ENCODE results near the gene RADIL.

The RADIL gene, protein sequence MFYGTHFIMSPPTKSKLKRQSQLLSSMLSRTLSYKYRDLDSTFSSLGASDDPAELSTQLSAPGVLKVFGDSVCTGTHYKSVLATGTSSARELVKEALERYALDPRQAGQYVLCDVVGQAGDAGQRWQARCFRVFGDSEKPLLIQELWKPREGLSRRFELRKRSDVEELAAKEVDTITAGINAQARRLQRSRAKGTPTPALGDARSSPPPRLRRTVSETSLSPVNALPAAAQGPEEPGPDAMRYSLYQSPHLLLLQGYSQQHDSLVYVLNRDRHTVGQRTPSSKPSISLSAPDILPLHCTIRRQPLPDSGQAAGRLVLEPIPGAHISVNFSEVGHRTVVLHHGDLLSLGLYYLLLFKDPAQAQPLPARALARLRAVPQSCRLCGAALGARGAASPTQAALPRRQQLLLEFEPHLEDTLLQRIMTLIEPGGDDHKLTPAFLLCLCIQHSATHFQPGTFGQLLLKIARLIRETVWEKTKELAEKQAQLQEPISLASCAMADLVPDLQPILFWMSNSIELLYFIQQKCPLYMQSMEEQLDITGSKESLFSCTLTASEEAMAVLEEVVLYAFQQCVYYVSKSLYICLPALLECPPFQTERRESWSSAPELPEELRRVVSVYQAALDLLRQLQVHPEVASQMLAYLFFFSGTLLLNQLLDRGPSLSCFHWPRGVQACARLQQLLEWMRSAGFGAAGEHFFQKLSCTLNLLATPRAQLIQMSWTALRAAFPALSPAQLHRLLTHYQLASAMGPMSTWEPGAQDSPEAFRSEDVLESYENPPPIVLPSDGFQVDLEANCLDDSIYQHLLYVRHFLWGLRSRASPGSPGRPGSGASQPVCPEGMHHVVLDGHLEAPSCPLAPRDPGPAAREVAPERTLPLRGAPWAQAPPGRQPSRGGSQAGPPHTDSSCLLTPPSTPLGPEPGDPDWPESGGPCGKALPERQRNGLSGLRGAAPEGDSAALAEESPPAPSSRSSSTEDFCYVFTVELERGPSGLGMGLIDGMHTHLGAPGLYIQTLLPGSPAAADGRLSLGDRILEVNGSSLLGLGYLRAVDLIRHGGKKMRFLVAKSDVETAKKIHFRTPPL

DNA sequence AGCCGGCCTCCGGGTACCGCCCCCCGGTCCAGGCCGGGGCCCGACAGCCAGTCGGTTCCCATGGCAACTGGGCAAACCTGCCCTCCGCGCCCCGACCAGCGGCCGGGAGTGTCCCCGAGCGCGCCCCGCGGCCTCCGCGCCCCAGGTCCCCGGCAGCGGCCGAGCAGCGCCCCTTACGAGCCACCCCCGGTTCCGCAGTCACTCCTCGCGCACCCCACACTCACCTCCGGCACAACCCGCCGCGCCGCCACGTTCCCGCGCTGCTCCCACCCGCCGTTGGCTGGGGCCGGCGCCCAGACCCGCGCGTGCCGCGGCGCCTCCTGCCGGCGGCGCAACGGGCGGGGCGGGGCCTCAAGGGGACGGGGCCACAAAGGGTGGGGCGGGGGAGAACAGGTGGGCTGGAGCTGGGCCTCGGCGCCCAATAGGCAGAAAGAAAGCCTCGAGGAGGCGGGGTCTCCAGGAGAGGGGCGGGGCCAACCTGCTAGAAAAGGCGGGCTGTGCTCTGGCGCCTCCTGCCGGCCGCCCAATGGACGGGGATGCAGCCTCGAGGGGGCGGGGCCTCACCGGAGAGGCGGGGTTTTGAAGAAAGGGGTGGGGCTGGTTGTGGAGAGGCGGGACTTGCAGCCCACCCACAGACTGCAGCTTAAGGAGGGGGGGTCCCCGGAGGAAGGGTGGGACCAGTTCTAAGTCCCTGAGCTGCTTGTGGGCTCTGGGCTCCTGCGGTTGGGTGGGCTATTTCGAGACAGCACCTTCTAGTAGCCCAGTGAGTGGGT, at the start of gene RADIL:
TSS of gene RADIL (minus strand) at position 345 of the 773 bp plus-strand sequence. CDS start 5,577 bp downstream, outside the sequence.
- Mint-ChIP-seq H3K27ac (no peak within 1 kb of the TSS), H3K4me1 (ENCODE audit: low read depth) (peaks cover 3% of the 10 kb centered on the region), H3K9me3 (no peaks in the 10 kb centered on the region), H3K4me3 (peak within 1 kb of the TSS; percentile 59), H3K27me3 (ENCODE audit: low read depth) (peaks cover 21% of the 10 kb centered on the region), H3K36me3 (ENCODE audit: low read depth) (no peaks in the 10 kb centered on the region)
- DNase-seq (ENCODE audit: low spot score): peak; percentile 82

DNA sequence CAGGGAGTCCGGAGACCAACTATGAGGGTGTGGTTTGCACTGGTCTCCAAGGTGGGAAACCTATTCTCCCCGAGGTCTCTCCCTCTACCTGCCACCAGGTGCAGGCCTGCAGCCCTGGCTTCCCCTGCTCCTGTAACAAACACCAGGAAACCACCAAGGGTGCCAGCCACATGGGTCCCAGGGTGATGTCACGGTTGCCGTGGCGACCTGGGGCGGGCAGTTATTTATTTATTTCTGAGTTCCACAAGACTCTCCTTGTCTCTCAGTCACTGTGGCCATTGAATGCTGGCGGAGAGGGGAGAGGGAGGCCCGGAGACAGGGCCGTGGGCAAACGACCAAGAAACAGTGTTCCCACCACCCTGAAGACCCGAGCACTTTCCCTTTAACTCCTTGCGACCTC, 48.4 kb upstream of the RADIL start:
- Mint-ChIP-seq H3K27ac (no peak overlapping the region), H3K4me3 (no peak overlapping the region), H3K9me3 (no peaks in the 10 kb centered on the region), H3K36me3 (ENCODE audit: low read depth) (no peaks in the 10 kb centered on the region), H3K27me3 (ENCODE audit: low read depth) (no peaks in the 10 kb centered on the region), H3K4me1 (ENCODE audit: low read depth) (no peaks in the 10 kb centered on the region)
- no peak for DNase-seq (ENCODE audit: low spot score)

DNA sequence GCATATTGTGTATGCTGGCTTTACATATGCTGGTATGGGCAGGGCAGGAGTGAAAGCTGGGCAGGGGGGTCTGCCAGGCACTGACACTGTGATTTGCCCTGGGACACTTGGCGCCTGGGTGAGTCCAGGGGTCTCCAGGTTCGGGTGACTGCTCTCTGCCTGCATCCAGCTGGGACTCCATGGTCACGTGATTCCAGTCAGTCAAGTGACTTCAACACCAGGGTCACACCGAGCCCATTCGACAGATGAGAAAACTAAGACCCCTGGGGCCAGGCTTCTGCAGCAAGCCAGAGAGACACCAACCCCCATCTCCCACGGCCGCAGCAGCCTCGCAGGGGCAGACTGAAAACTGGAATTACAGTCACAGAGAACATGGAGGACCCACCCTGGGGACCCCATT, 45.5 kb upstream of the RADIL start:
- no peaks in the 10 kb centered on the region for H3K9me3 Mint-ChIP-seq
- no peak overlapping the region for H3K27ac Mint-ChIP-seq
- no peaks in the 10 kb centered on the region for H3K36me3 Mint-ChIP-seq (ENCODE audit: low read depth)
- no peaks in the 10 kb centered on the region for H3K27me3 Mint-ChIP-seq (ENCODE audit: low read depth)
- no peak overlapping the region for H3K4me3 Mint-ChIP-seq
- H3K4me1 Mint-ChIP-seq (ENCODE audit: low read depth): no peaks in the 10 kb centered on the region
- DNase-seq (ENCODE audit: low spot score): no peak

DNA sequence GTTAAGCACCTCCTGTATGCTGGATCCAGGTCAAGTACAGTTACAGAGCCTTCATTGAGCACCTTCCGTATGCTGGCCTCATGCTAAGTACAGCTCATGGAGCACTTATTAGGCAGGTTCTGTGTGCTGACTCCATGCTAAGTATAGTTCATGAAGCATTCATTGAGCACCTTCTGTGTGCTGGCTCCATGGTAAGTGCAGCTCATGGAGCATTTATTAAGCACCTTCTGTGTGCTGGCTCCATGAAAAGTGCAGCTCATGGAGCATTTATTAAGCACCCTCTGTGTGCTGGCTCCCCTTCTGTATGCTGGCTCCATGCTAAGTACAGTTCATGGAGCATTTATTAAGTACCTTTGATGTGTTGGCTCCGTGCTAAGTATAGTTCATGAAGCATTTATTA, 44.9 kb upstream of the RADIL start:
- no peak overlapping the region for H3K27ac Mint-ChIP-seq
- H3K36me3 Mint-ChIP-seq (ENCODE audit: low read depth): no peaks in the 10 kb centered on the region
- H3K27me3 Mint-ChIP-seq (ENCODE audit: low read depth): no peaks in the 10 kb centered on the region
- H3K4me1 Mint-ChIP-seq (ENCODE audit: low read depth): no peaks in the 10 kb centered on the region
- DNase-seq (ENCODE audit: low spot score): no peak
- no peak overlapping the region for H3K4me3 Mint-ChIP-seq
- no peaks in the 10 kb centered on the region for H3K9me3 Mint-ChIP-seq

DNA sequence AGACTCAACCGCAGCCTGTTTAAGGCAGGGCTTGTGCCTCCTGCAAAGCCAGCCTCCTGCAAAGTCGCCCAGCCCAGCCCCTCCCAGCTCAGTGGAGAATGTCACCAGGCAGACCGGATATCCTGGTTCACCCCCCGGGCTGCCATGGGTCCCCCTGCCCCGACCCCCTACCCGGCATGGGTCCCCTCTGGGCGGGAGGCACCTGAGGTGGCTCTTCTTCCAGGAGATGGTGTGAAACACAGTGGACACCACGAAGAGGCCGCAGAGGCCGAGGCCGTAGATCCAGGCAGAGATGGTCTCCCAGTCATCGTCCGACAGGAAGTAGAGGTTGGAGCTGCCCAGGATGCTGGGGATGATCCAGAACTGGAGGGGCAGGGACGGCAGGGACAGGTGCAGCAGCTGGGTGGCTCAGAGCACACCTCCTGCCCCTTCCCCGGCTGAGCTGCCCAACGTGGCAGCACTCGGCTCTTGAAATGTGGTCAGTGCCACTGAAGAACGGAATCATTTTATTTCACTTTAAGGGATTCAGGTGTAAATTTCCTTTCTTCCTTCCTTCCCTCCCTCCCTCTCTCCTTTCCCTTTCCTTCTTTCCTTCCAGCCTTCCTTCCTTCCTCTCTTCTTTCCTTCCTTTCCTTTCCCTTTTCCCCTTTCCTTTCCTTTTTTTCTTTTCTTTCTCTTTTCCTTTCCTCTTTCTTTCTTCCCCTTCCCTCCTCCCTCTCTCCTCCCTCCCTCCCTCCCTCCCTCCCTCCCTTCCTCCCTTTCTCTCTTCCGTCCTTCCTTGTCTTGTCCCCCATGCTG, 36.7 kb upstream of the RADIL start:
- no peak overlapping the region for H3K4me3 Mint-ChIP-seq
- no peaks in the 10 kb centered on the region for H3K4me1 Mint-ChIP-seq (ENCODE audit: low read depth)
- no peak overlapping the region for H3K27ac Mint-ChIP-seq
- peaks cover 4% of the 10 kb centered on the region for H3K9me3 Mint-ChIP-seq
- no peak for DNase-seq (ENCODE audit: low spot score)
- no peaks in the 10 kb centered on the region for H3K36me3 Mint-ChIP-seq (ENCODE audit: low read depth)
- H3K27me3 Mint-ChIP-seq (ENCODE audit: low read depth): no peaks in the 10 kb centered on the region

DNA sequence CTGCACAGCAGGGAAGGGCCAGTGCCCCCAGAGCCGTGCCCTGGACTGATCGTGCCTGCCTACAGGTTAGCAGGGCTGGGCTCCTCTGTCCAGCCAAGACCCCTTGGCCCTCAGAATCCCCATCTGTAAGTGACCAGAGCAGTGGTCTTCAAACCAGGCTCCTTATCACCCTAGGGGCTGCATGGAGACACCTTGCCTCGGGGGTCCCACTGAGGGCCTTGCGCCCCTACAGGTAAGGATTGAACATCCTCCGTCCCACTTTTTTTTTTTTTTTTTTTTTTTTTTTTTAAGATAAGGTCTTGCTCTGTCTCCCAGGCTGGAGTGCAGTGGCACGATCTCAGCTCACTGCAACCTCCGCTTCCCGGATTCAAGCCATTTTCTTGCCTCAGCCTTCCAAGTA, 32.6 kb upstream of the RADIL start:
- no peaks in the 10 kb centered on the region for H3K27me3 Mint-ChIP-seq (ENCODE audit: low read depth)
- no peaks in the 10 kb centered on the region for H3K36me3 Mint-ChIP-seq (ENCODE audit: low read depth)
- no peak overlapping the region for H3K27ac Mint-ChIP-seq
- peaks cover 4% of the 10 kb centered on the region for H3K9me3 Mint-ChIP-seq
- H3K4me1 Mint-ChIP-seq (ENCODE audit: low read depth): no peaks in the 10 kb centered on the region
- DNase-seq (ENCODE audit: low spot score): no peak
- no peak overlapping the region for H3K4me3 Mint-ChIP-seq

DNA sequence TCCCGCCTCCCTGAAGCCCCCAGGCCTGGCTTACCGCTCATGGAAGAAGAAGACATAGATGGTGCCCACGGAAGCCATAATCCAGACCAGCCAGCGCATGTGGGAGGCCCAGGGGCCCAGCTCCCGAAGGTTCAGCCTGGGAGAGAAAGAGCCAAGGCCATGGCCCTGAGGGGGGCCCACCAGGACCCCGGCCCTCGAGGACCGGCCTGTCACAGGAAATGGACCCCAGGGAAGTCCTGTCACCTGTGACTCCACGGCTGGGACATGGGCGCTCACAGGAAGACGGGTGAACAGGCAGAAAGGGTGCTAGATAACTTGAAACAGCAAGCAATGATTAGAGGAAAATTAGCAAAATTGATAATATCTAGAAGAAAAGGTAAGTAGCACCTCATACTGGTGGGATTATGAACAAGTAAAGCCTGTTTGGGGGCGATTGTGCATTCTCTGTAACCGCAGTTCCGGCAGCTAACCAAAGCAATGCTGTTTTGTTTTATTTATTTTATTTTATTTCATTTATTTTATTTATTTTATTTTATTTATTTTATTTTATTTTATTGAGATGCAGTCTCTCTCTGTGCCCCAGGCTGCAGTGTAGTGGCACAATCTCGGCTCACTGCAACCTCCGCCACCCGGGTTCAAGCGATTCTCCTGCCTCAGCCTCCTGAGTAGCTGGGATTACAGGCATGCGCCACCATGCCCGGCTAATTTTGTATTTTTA, 27.8 kb upstream of the RADIL start:
- Mint-ChIP-seq H3K4me1 (ENCODE audit: low read depth) (no peaks in the 10 kb centered on the region), H3K27ac (no peak overlapping the region), H3K9me3 (no peaks in the 10 kb centered on the region), H3K27me3 (ENCODE audit: low read depth) (no peaks in the 10 kb centered on the region), H3K4me3 (no peak overlapping the region), H3K36me3 (ENCODE audit: low read depth) (no peaks in the 10 kb centered on the region)
- no peak for DNase-seq (ENCODE audit: low spot score)

DNA sequence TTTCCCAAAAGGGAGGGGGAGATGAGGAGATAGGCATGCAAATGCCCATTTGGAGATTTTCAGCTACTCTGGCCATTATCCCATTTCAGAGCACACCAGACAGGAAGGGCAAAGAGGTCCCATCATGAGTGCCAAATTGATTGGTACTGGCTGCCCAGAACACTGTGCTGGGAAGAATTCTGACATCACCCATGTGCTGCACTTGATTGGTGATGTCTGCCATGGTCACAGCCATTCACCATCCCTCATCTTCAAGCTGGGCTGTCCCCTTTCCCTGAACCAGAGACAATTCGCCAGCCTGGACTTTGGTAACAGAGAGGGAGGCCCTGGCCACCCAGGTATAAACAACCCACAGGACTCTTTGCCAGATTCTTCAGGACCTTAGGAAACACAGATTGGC, 23.2 kb upstream of the RADIL start:
- Mint-ChIP-seq H3K36me3 (ENCODE audit: low read depth) (no peaks in the 10 kb centered on the region), H3K4me1 (ENCODE audit: low read depth) (no peaks in the 10 kb centered on the region), H3K9me3 (no peaks in the 10 kb centered on the region), H3K27ac (no peak overlapping the region), H3K4me3 (no peak overlapping the region), H3K27me3 (ENCODE audit: low read depth) (no peaks in the 10 kb centered on the region)
- no peak for DNase-seq (ENCODE audit: low spot score)

DNA sequence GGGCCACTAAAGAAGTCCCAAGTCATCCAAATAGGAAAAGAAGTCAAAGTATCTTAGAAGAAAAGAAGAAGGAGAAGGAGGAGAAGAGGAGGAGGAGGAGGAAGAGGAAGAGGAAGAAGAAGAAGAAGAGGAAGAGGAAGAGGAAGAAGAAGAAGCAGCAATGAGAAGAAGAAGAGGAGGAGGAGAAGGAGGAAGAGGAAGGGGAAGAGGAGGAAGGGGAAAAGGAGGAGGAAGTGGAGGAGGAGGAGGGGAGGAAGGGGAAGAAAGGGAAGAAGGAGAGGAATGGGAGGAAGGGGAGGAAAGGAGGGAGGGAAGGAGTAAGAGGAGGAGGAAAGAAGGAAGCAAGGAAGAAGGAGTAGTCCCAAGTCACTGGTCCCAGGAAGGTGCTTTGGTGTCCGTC, 21.7 kb upstream of the RADIL start:
- H3K9me3 Mint-ChIP-seq: no peaks in the 10 kb centered on the region
- no peak overlapping the region for H3K27ac Mint-ChIP-seq
- H3K27me3 Mint-ChIP-seq (ENCODE audit: low read depth): no peaks in the 10 kb centered on the region
- DNase-seq (ENCODE audit: low spot score): no peak
- no peak overlapping the region for H3K4me3 Mint-ChIP-seq
- H3K4me1 Mint-ChIP-seq (ENCODE audit: low read depth): no peaks in the 10 kb centered on the region
- no peaks in the 10 kb centered on the region for H3K36me3 Mint-ChIP-seq (ENCODE audit: low read depth)

DNA sequence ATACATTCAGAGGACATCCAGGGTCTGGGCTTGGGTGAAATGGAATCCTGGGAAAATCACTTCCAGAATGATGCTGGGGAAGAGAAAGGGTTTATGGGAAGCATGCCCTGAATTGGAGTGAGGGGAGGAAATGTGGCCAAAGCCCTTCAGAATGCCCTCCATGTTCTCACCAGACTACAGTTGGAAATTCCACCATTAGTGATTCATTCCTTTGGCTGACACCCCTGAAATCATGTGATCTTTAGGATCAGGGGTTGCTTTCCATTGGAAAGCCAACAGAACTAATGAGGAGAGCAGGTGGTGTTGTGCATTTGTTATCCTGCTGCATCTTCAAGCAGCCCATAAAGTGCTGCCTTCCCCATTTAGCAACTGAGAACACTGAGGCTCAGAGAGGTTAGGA, 20.8 kb upstream of the RADIL start:
- Mint-ChIP-seq H3K27me3 (ENCODE audit: low read depth) (no peaks in the 10 kb centered on the region), H3K9me3 (no peaks in the 10 kb centered on the region), H3K4me3 (no peak overlapping the region), H3K36me3 (ENCODE audit: low read depth) (no peaks in the 10 kb centered on the region), H3K4me1 (ENCODE audit: low read depth) (no peaks in the 10 kb centered on the region), H3K27ac (no peak overlapping the region)
- no peak for DNase-seq (ENCODE audit: low spot score)

DNA sequence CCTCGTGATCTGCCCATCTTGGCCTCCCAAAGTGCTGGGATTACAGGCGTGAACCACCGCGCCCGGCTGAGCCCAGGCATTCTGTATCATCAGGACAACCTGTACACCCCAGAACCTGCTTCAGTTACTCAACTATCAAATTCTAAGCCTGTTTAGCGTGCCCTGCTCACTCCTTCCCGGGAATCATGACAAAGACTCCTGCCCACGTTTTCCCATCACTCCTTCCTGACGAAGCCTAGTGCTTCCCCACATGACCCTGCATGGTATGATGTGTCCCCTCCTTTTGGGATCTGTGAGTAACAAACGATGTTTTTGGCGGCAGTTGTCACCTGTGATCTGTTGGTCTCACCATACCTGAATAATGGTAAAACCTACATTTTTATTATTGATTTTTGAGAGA, 12.2 kb upstream of the RADIL start:
- no peak overlapping the region for H3K27ac Mint-ChIP-seq
- no peak for DNase-seq (ENCODE audit: low spot score)
- no peaks in the 10 kb centered on the region for H3K27me3 Mint-ChIP-seq (ENCODE audit: low read depth)
- no peaks in the 10 kb centered on the region for H3K4me1 Mint-ChIP-seq (ENCODE audit: low read depth)
- H3K36me3 Mint-ChIP-seq (ENCODE audit: low read depth): no peaks in the 10 kb centered on the region
- H3K4me3 Mint-ChIP-seq: no peak overlapping the region
- H3K9me3 Mint-ChIP-seq: no peaks in the 10 kb centered on the region

DNA sequence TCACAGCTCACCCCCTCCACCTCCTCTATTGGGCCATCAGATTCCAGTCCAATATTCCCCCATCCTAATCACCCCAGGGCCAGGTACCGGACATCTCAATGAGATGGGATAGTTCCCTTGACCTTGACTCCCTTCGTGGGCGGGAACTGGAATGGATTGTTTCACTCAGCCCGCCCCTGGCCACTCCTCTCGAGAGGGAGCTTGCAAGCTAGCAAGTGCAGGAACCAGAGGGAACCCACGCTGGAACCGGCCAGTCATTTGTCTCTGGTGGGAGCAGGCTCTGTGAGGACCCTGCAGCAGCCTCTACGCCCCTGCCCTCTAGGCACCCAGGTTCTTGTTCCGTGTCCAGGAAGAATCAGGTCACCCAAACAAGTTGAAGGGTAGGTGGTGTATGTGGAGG, 11.0 kb upstream of the RADIL start:
- Mint-ChIP-seq H3K9me3 (no peaks in the 10 kb centered on the region), H3K36me3 (ENCODE audit: low read depth) (no peaks in the 10 kb centered on the region), H3K27me3 (ENCODE audit: low read depth) (peaks cover 2% of the 10 kb centered on the region), H3K4me1 (ENCODE audit: low read depth) (no peaks in the 10 kb centered on the region), H3K27ac (no peak overlapping the region), H3K4me3 (no peak overlapping the region)
- no peak for DNase-seq (ENCODE audit: low spot score)
